ENCODE measurements around the gene TRIM8.

TRIM8 gene

GRCh38 chr10:102644066-102644645 lies at the start of gene TRIM8:
TRIM8 (plus strand) TSS chr10:102644479; CDS start chr10:102644618, 139 bp downstream.
- DNase-seq (ENCODE audit: low read depth): no peak

GRCh38 chr10:102595293-102595692 lies 49.0 kb upstream of the TRIM8 start:
- DNase-seq (ENCODE audit: low read depth): no peak

GRCh38 chr10:102595897-102596296 lies 48.4 kb upstream of the TRIM8 start:
- no peak for DNase-seq (ENCODE audit: low read depth)

- no peak for DNase-seq (ENCODE audit: low read depth)
Measured at GRCh38 chr10:102596506-102596971, 47.7 kb upstream of the TRIM8 start.

- no peak for DNase-seq (ENCODE audit: low read depth)
Measured at GRCh38 chr10:102597131-102597991, 46.9 kb upstream of the TRIM8 start.

GRCh38 chr10:102598243-102598642 lies 46.0 kb upstream of the TRIM8 start:
- DNase-seq (ENCODE audit: low read depth): no peak

GRCh38 chr10:102599565-102600327 lies 44.5 kb upstream of the TRIM8 start:
- no peak for DNase-seq (ENCODE audit: low read depth)

- no peak for DNase-seq (ENCODE audit: low read depth)
Measured at GRCh38 chr10:102600816-102601215, 43.5 kb upstream of the TRIM8 start.

GRCh38 chr10:102601639-102602038 lies 42.6 kb upstream of the TRIM8 start:
- no peak for DNase-seq (ENCODE audit: low read depth)

- no peak for DNase-seq (ENCODE audit: low read depth)
Measured at GRCh38 chr10:102602272-102603045, 41.8 kb upstream of the TRIM8 start.

GRCh38 chr10:102603946-102604345 lies 40.3 kb upstream of the TRIM8 start:
- DNase-seq (ENCODE audit: low read depth): no peak

- DNase-seq (ENCODE audit: low read depth): peak; percentile 68
Measured at GRCh38 chr10:102604439-102604841, 39.8 kb upstream of the TRIM8 start.

- DNase-seq (ENCODE audit: low read depth): no peak
Measured at GRCh38 chr10:102605712-102606111, 38.6 kb upstream of the TRIM8 start.

GRCh38 chr10:102608487-102608886 lies 35.8 kb upstream of the TRIM8 start:
- DNase-seq (ENCODE audit: low read depth): no peak

- DNase-seq (ENCODE audit: low read depth): no peak
Measured at GRCh38 chr10:102610441-102610887, 33.8 kb upstream of the TRIM8 start.

GRCh38 chr10:102611514-102612087 lies 32.7 kb upstream of the TRIM8 start:
- DNase-seq (ENCODE audit: low read depth): no peak

GRCh38 chr10:102612964-102613275 lies 31.4 kb upstream of the TRIM8 start:
- DNase-seq (ENCODE audit: low read depth): no peak

- DNase-seq (ENCODE audit: low read depth): no peak
Measured at GRCh38 chr10:102613286-102613685, 31.0 kb upstream of the TRIM8 start.

- no peak for DNase-seq (ENCODE audit: low read depth)
Measured at GRCh38 chr10:102613785-102614184, 30.5 kb upstream of the TRIM8 start.

- no peak for DNase-seq (ENCODE audit: low read depth)
Measured at GRCh38 chr10:102614888-102615287, 29.4 kb upstream of the TRIM8 start.

- DNase-seq (ENCODE audit: low read depth): no peak
Measured at GRCh38 chr10:102615361-102615760, 28.9 kb upstream of the TRIM8 start.

Data from HS-5 (cell line).